Uterus (tissue), 2 donors: ENCODE results near the gene CEP112.
"Not testable (repeated sequence)": the region's sequence is repeated elsewhere in the genome, so short reads cannot be mapped to it uniquely, and the experiment has no call there.

Experiments used
- POLR2A ChIP-seq, 2 donors: fragments of 450-650 bp; IDR thresholded peaks; one replicate each; pipeline ENCODE4 v1.6.1; 2016; ENCODE audit warnings: antibody characterized with exemption in 2 of 2, mild to moderate bottlenecking in 1 of 2, moderate library complexity in 1 of 2
- TF ChIP-seq, protein P1 (sequence below), 4 experiments: fragments of 200-600 bp in 2 of 4; fragments of 450-650 bp in 2 of 4; sonication (generic) in 2 of 4; IDR thresholded peaks; one replicate each; pipeline ENCODE4 v1.5.1; 2016 to 2019; ENCODE audit warnings: antibody characterized with exemption in 4 of 4, mild to moderate bottlenecking in 2 of 4, moderate library complexity in 1 of 4

DNA sequence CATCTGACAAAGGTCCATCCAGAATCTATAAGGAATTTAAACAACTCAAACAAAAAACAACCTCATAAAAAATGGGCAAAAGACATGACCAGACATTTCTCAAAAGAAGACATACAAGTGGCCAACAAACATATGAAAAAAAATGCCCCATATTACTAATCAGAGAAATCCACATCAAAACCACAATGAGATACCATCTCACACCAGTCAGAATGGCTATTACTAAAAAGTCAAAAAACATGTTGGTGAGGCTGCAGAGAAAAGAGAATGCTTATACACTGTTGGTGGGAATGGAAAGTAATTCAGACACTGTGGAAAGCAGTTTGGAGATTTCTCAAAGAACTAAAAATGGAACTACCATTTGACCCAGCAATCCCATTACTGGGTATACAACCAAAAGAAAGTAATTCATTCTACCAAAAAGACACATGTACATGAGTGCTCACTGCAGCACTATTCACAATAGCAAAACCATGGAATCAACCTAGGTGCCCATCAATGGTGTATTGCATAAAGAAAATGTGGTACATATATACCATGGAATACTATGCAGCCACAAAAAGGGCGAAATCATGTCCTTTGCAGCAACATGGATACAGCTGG is 409.7 kb downstream of the CEP112 start:
- TF ChIP-seq POLR2A (IDR thresholded peaks at IDR 0.05), result not testable (repeated sequence)
- TF ChIP-seq, protein P1, sequence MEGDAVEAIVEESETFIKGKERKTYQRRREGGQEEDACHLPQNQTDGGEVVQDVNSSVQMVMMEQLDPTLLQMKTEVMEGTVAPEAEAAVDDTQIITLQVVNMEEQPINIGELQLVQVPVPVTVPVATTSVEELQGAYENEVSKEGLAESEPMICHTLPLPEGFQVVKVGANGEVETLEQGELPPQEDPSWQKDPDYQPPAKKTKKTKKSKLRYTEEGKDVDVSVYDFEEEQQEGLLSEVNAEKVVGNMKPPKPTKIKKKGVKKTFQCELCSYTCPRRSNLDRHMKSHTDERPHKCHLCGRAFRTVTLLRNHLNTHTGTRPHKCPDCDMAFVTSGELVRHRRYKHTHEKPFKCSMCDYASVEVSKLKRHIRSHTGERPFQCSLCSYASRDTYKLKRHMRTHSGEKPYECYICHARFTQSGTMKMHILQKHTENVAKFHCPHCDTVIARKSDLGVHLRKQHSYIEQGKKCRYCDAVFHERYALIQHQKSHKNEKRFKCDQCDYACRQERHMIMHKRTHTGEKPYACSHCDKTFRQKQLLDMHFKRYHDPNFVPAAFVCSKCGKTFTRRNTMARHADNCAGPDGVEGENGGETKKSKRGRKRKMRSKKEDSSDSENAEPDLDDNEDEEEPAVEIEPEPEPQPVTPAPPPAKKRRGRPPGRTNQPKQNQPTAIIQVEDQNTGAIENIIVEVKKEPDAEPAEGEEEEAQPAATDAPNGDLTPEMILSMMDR (IDR thresholded peaks at IDR 0.05), result not testable (repeated sequence)
